Natural killer cell (primary cell): ENCODE measurements around the gene ABCG1. TPM values are rescaled to one million over a fixed set of nuclear protein-coding genes. Genes with fewer than 3 reads are reported as not detected.
A peak's percentile ranks its signal among the peaks of the same experiment; 100 is the strongest.

Source experiments
- ATAC-seq, 3 donors: fragments of 150-1000 bp in 2 of 3; fragments of 200-7000 bp in 1 of 3; cut with Tn5 transposase; 1 replicate in 1 of 3; 2 replicates in 2 of 3; pipeline ENCODE4 v1.10.0; 2021; ENCODE audit warnings: mild to moderate bottlenecking in 2 of 3, moderate library complexity in 2 of 3
- DNase-seq, 2 donors: peaks; one replicate each; pipeline versions ENCODE4 v3.0.0 to v3.0.0-alpha.2; 2013 to 2021; ENCODE audit warnings: mixed read lengths in 1 of 2
- H3K27ac ChIP-seq: one replicate; pipeline ENCODE4 v1.5.1; 2013; ENCODE audit warnings: mild to moderate bottlenecking, low read length
- H3K27me3 ChIP-seq: one replicate; pipeline ENCODE4 v1.6.1; 2013; ENCODE audit warnings: low read length; ENCODE audit not compliant: control insufficient read depth, insufficient read depth
- H3K36me3 ChIP-seq: one replicate; pipeline ENCODE4 v1.6.1; 2013; ENCODE audit warnings: low read length; ENCODE audit not compliant: control insufficient read depth, insufficient read depth
- H3K4me1 ChIP-seq: one replicate; pipeline ENCODE4 v1.6.1; 2013; ENCODE audit warnings: low read length; ENCODE audit not compliant: control insufficient read depth, insufficient read depth
- H3K4me3 ChIP-seq: one replicate; pipeline ENCODE4 v1.5.1; 2013; ENCODE audit warnings: low read length
- H3K9me3 ChIP-seq: one replicate; pipeline ENCODE4 v1.6.1; 2013; ENCODE audit warnings: low read length; ENCODE audit not compliant: control insufficient read depth, insufficient read depth
- H3K27ac Mint-ChIP-seq, 2 donors: one replicate each; pipeline ENCODE4 v1.8.0; 2022; ENCODE audit warnings: mild to moderate bottlenecking in 2 of 2, mixed read lengths in 2 of 2, moderate library complexity in 1 of 2
- H3K27me3 Mint-ChIP-seq, 2 donors: one replicate each; pipeline ENCODE4 v1.8.0; 2022; ENCODE audit warnings: low read depth in 2 of 2, mixed read lengths in 2 of 2
- H3K36me3 Mint-ChIP-seq: one replicate; pipeline ENCODE4 v1.8.0; 2022; ENCODE audit warnings: mixed read lengths
- H3K4me1 Mint-ChIP-seq, 2 donors: one replicate each; pipeline ENCODE4 v1.8.0; 2022; ENCODE audit warnings: mixed read lengths in 2 of 2
- H3K4me3 Mint-ChIP-seq: one replicate; pipeline ENCODE4 v1.8.0; 2022; ENCODE audit warnings: mild to moderate bottlenecking, moderate library complexity, mixed read lengths
- H3K9me3 Mint-ChIP-seq, 2 donors: one replicate each; pipeline ENCODE4 v1.8.0; 2022; ENCODE audit warnings: mixed read lengths in 2 of 2
- CTCF ChIP-seq: fragments of 200-600 bp; IDR thresholded peaks from one replicate; pipeline ENCODE4 v1.8.0; 2022; ENCODE audit warnings: antibody characterized with exemption
- WGBS: methylation state at CpG from one replicate; pipeline ENCODE4 v1.1.7; 2013; ENCODE audit warnings: missing lambda C conversion rate; ENCODE audit not compliant: insufficient coverage; 5-methylcytosine and 5-hydroxymethylcytosine counted together
- intact Hi-C: fragments of 100-400 bp; cut with micrococcal nuclease; formaldehyde crosslinking; loops from one replicate; pipeline ENCODE4 v1.14.2; 2022
- total RNA-seq, 4 donors: library from RNA; stranded (reverse); fragments of 120-200 nt in 1 of 4; gene quantifications; one replicate each; pipeline versions ENCODE4 v1.2.3 to v1.2.4, GENCODE V29; 2013 to 2022

ABCG1 gene
- total RNA-seq, 3 donors from 2014 or later (not counting 1 experiment from before 2014, with no cell fraction given), result 10.4 to 14.7 (median 13.8) TPM

DNA sequence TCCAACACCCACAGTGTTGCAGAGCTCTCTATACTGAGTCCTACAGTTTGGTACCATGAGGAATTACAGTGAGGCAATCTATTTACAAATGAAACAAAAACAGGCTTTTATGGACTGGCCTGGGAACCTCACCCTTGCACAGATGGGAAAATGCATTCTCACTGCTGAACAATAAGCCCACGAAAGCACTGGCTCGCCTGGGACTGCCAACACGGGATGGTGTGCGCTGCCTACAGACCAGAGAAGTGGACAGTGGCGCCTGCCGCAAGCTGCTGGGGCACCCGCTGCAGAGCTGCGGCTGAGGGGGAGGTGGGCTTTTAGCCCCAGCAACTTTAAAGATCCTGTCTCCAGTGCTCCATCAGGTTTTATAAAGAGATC, 28.5 kb upstream of the ABCG1 start:
- TF ChIP-seq CTCF, result no peak
- H3K4me3 Mint-ChIP-seq, result peak overlapping the region; percentile 73
- H3K4me1 Mint-ChIP-seq, result peaks cover 84 to 93% of the 10 kb centered on the region in 2 donors
- Histone ChIP-seq H3K9me3 (no peaks in the 10 kb centered on the region), H3K27ac (no peak overlapping the region), H3K4me1 (peaks cover 98% of the 10 kb centered on the region), H3K27me3 (no peaks in the 10 kb centered on the region), H3K4me3 (no peak overlapping the region), H3K36me3 (no peaks in the 10 kb centered on the region)
- H3K36me3 Mint-ChIP-seq, result no peaks in the 10 kb centered on the region
- intact Hi-C loops, result loop anchor here (5.0 kb wide), 1 partner anchor 38 kb away; no protein-coding TSS in a partner anchor
- H3K27me3 Mint-ChIP-seq, result no peaks in the 10 kb centered on the region
- WGBS, result 89% methylated on average over 8 of the region's 8 CpGs
- DNase-seq, result no peak
- peak overlapping the region; percentile 64 to 82 for H3K27ac Mint-ChIP-seq
- no peak for ATAC-seq
- peaks cover 0 to 2% of the 10 kb centered on the region in 2 donors for H3K9me3 Mint-ChIP-seq

- Mint-ChIP-seq H3K4me3 (peak overlapping the region; percentile 88), H3K9me3 (peaks cover 0 to under 1% of the 10 kb centered on the region in 2 donors), H3K4me1 (peaks cover 80 to 90% of the 10 kb centered on the region in 2 donors), H3K36me3 (no peaks in the 10 kb centered on the region), H3K27ac (peak overlapping the region in 1 of 2 donors; percentile 91), H3K27me3 (no peaks in the 10 kb centered on the region)
- Histone ChIP-seq H3K27ac (no peak overlapping the region), H3K27me3 (no peaks in the 10 kb centered on the region), H3K4me1 (peaks cover 95% of the 10 kb centered on the region), H3K9me3 (no peaks in the 10 kb centered on the region), H3K36me3 (no peaks in the 10 kb centered on the region), H3K4me3 (no peak overlapping the region)
- 94% methylated on average over 5 of the region's 5 CpGs for WGBS
- ATAC-seq (no peak), DNase-seq (no peak)
- intact Hi-C loops, result loop anchor here (5.0 kb wide), 1 partner anchor 39 kb away; no protein-coding TSS in a partner anchor
- no peak for TF ChIP-seq CTCF
Measured at GRCh38 chr21:42191064-42191463, 27.9 kb upstream of the ABCG1 start.

DNA sequence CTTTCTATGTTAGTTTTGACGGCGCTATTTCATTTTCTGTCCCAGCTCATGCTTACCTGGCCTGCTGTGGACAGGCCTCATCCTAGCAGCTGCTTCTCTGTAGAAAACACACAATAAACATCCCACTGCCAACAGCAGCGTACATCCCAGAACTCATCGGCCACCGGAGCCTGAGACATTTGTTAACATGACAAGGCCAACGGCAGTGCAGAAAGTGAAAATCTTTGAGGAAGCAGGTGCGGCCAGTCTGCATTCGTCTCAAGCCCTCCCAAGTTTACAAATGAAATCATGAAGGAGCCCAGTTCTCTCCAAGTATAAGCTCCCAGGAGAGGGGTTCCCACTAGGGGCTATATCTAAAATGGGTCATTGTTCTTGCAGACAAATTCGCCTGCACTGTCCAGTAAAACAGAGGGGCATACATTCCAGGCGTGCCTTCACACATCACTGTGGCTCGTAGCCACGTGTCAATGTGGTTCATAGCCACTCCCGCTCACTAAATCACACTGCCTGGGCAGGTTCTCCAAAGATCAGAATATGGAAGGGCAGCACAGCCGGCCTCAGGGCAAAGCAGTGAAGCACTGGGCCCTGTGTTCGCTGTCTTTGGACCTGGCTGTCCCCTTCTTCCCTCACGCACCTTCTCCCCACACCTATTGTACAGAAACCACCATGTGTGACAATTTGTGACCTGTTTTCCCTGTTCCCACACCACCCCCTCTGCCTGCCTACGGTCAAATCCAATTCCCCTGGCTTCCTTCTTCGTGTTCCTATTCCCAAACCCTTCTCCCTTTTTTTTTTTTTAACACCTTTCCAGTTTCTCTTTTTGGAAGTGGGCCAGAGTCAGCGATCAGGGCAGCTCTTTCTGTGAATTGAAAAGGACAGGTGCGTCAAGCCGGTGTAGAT, 27.0 kb upstream of the ABCG1 start:
- Histone ChIP-seq H3K36me3 (no peaks in the 10 kb centered on the region), H3K27ac (no peak overlapping the region), H3K9me3 (no peaks in the 10 kb centered on the region), H3K4me3 (no peak overlapping the region), H3K4me1 (peaks cover 86% of the 10 kb centered on the region), H3K27me3 (no peaks in the 10 kb centered on the region)
- Mint-ChIP-seq H3K9me3 (no peaks in the 10 kb centered on the region), H3K4me1 (peaks cover 72 to 82% of the 10 kb centered on the region in 2 donors), H3K27me3 (no peaks in the 10 kb centered on the region), H3K36me3 (no peaks in the 10 kb centered on the region), H3K27ac (peak overlapping the region; percentile 75 to 91), H3K4me3 (peak overlapping the region; percentile 88)
- intact Hi-C loops, result loop anchor here (2.0 to 5.0 kb wide), 2 partner anchors 40 to 233 kb away; no protein-coding TSS in a partner anchor
- 39% methylated on average over 21 of the region's 21 CpGs for WGBS
- TF ChIP-seq CTCF, result no peak
- DNase-seq, result peak; percentile 46 to 68
- peak; percentile 27 to 50 (median 32) for ATAC-seq
